ENCODE results near the gene IRF8.

Gene IRF8

GRCh38 chr16:85963753-85964285 is 64.9 kb downstream of the IRF8 start:
- no peak for DNase-seq

GRCh38 chr16:85965125-85965524 is 66.2 kb downstream of the IRF8 start:
- DNase-seq, result no peak

GRCh38 chr16:85967111-85967510 is 68.1 kb downstream of the IRF8 start:
- DNase-seq, result no peak

GRCh38 chr16:85968041-85968920 is 69.3 kb downstream of the IRF8 start:
- DNase-seq, result no peak

- DNase-seq, result peak; percentile 36
These were observed 70.2 kb downstream of the IRF8 start for GRCh38 chr16:85969159-85969558.

- no peak for DNase-seq
These were observed 70.6 kb downstream of the IRF8 start for GRCh38 chr16:85969591-85969990.

GRCh38 chr16:85970016-85970733 is 71.2 kb downstream of the IRF8 start:
- DNase-seq, result no peak

- no peak for DNase-seq
These were observed 71.8 kb downstream of the IRF8 start for GRCh38 chr16:85970738-85971137.

All from kidney glomerular epithelial cell (primary cell).